ENCODE data around the gene EFNA1. TPM values are rescaled to one million over a fixed set of nuclear protein-coding genes. Genes with fewer than 3 reads are reported as not detected.

The EFNA1 gene
- total and polyA plus RNA-seq, 2 of the 13 experiments (the other 11 are each of a cell fraction or from before 2014, with no cell fraction given), result 81.8 to 874 TPM

DNA sequence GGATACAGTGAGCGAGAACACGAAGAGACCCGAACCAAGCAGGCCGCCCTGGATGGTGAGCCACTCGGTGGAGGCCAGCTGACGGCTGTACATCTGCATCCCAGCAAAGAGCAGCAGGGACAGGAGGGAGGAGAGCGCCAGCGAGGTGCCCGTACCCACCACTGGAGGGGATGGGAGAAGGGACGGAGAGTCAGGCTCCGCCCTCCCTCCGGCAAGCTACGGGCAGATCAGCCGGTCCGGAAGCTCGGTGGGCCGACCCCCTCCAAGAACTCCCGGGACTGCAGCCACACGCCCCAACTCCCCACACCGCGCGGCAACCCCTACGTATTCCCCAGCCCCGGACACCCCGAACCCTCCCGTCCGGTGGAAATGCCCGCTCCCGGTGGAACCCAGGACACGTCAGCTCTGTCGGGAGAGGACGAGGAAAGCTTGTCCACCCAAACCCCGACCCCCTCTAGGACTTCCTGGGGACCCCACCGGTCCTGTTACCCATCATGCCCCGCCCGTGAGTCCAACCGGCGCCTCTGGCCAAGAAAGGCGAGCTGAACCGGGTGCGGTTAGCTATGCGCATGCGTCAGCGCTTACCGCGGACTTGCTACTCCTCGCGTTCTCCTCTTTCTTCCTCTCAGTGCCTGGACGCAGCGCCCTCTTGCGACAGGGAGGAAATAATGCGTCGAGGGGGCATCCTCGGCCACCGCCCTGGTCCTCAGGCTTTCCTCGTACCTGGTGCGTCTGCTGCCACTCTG, 45.2 kb downstream of the EFNA1 start, which contains the start of gene KRTCAP2 (continued):
- TF ChIP-seq, protein P1, sequence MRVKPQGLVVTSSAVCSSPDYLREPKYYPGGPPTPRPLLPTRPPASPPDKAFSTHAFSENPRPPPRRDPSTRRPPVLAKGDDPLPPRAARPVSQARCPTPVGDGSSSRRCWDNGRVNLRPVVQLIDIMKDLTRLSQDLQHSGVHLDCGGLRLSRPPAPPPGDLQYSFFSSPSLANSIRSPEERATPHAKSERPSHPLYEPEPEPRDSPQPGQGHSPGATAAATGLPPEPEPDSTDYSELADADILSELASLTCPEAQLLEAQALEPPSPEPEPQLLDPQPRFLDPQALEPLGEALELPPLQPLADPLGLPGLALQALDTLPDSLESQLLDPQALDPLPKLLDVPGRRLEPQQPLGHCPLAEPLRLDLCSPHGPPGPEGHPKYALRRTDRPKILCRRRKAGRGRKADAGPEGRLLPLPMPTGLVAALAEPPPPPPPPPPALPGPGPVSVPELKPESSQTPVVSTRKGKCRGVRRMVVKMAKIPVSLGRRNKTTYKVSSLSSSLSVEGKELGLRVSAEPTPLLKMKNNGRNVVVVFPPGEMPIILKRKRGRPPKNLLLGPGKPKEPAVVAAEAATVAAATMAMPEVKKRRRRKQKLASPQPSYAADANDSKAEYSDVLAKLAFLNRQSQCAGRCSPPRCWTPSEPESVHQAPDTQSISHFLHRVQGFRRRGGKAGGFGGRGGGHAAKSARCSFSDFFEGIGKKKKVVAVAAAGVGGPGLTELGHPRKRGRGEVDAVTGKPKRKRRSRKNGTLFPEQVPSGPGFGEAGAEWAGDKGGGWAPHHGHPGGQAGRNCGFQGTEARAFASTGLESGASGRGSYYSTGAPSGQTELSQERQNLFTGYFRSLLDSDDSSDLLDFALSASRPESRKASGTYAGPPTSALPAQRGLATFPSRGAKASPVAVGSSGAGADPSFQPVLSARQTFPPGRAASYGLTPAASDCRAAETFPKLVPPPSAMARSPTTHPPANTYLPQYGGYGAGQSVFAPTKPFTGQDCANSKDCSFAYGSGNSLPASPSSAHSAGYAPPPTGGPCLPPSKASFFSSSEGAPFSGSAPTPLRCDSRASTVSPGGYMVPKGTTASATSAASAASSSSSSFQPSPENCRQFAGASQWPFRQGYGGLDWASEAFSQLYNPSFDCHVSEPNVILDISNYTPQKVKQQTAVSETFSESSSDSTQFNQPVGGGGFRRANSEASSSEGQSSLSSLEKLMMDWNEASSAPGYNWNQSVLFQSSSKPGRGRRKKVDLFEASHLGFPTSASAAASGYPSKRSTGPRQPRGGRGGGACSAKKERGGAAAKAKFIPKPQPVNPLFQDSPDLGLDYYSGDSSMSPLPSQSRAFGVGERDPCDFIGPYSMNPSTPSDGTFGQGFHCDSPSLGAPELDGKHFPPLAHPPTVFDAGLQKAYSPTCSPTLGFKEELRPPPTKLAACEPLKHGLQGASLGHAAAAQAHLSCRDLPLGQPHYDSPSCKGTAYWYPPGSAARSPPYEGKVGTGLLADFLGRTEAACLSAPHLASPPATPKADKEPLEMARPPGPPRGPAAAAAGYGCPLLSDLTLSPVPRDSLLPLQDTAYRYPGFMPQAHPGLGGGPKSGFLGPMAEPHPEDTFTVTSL (CRISPR knock-in tag; IDR thresholded peaks at IDR 0.05; ENCODE audit: borderline replicate concordance), result no peak
- TF ChIP-seq TFAP4 (IDR thresholded peaks at IDR 0.05; ENCODE audit: borderline replicate concordance, low read depth), result no peak
- peak; percentile 49 for TF ChIP-seq NCOA2 (CRISPR knock-in tag; IDR thresholded peaks at IDR 0.05)
- no peak for TF ChIP-seq SNAI1 (CRISPR knock-in tag; IDR thresholded peaks at IDR 0.05; ENCODE audit: borderline replicate concordance)
- TF ChIP-seq, protein P2, sequence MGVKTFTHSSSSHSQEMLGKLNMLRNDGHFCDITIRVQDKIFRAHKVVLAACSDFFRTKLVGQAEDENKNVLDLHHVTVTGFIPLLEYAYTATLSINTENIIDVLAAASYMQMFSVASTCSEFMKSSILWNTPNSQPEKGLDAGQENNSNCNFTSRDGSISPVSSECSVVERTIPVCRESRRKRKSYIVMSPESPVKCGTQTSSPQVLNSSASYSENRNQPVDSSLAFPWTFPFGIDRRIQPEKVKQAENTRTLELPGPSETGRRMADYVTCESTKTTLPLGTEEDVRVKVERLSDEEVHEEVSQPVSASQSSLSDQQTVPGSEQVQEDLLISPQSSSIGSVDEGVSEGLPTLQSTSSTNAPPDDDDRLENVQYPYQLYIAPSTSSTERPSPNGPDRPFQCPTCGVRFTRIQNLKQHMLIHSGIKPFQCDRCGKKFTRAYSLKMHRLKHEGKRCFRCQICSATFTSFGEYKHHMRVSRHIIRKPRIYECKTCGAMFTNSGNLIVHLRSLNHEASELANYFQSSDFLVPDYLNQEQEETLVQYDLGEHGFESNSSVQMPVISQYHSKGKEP (CRISPR knock-in tag; IDR thresholded peaks at IDR 0.05), result no peak
- no peak; the same call in 1 of the 2 replicates for TF ChIP-seq ZSCAN9 (CRISPR knock-in tag; IDR thresholded peaks at IDR 0.05; ENCODE audit: borderline replicate concordance)
- TF ChIP-seq TERF1 (CRISPR knock-in tag; IDR thresholded peaks at IDR 0.05), result no peak
- no peak for TF ChIP-seq SMARCE1 (IDR thresholded peaks at IDR 0.05; ENCODE audit: borderline replicate concordance)
- peak; percentile 69 for TF ChIP-seq MAX (IDR thresholded peaks at IDR 0.05)
- TF ChIP-seq, protein P3, sequence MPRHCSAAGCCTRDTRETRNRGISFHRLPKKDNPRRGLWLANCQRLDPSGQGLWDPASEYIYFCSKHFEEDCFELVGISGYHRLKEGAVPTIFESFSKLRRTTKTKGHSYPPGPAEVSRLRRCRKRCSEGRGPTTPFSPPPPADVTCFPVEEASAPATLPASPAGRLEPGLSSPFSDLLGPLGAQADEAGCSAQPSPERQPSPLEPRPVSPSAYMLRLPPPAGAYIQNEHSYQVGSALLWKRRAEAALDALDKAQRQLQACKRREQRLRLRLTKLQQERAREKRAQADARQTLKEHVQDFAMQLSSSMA (CRISPR knock-in tag; IDR thresholded peaks at IDR 0.05), result peak; percentile 85; the same call in 1 of the 2 replicates
- no peak for TF ChIP-seq NBN (conservative IDR thresholded peaks at IDR 0.05)
- TF ChIP-seq, protein P4, sequence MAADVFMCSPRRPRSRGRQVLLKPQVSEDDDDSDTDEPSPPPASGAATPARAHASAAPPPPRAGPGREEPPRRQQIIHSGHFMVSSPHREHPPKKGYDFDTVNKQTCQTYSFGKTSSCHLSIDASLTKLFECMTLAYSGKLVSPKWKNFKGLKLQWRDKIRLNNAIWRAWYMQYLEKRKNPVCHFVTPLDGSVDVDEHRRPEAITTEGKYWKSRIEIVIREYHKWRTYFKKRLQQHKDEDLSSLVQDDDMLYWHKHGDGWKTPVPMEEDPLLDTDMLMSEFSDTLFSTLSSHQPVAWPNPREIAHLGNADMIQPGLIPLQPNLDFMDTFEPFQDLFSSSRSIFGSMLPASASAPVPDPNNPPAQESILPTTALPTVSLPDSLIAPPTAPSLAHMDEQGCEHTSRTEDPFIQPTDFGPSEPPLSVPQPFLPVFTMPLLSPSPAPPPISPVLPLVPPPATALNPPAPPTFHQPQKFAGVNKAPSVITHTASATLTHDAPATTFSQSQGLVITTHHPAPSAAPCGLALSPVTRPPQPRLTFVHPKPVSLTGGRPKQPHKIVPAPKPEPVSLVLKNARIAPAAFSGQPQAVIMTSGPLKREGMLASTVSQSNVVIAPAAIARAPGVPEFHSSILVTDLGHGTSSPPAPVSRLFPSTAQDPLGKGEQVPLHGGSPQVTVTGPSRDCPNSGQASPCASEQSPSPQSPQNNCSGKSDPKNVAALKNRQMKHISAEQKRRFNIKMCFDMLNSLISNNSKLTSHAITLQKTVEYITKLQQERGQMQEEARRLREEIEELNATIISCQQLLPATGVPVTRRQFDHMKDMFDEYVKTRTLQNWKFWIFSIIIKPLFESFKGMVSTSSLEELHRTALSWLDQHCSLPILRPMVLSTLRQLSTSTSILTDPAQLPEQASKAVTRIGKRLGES (CRISPR knock-in tag; IDR thresholded peaks at IDR 0.05; ENCODE audit: borderline replicate concordance), result no peak
- TF ChIP-seq MTA1 (CRISPR knock-in tag; IDR thresholded peaks at IDR 0.05; ENCODE audit: borderline replicate concordance), result peak; percentile 31; the same call in 1 of the 2 replicates
- peak; percentile 76; the same call in 1 of the 2 replicates for TF ChIP-seq ZNF614 (CRISPR knock-in tag; IDR thresholded peaks at IDR 0.05; ENCODE audit: borderline replicate concordance)

All from HepG2 (cell line).